ENCODE measurements around the gene PHF2.

GRCh38 chr9:93591301-93592007 is 15.1 kb downstream of the PHF2 start:
- TF ChIP-seq CTCF (IDR thresholded peaks at IDR 0.05; ENCODE audit: insufficient read depth, low read depth, low read length) = no peak
- no peak for TF ChIP-seq EZH2 (IDR thresholded peaks at IDR 0.05; ENCODE audit: insufficient read depth, low read length)
